Left ventricle myocardium inferior (tissue), 1 donor: Measurements from ENCODE around the gene ZDHHC9. TPM values are rescaled to one million over a fixed set of nuclear protein-coding genes. Genes with fewer than 3 reads are reported as not detected.

Experiments
- DNase-seq: peaks from one replicate; pipeline ENCODE4 v3.0.0-alpha.2; 2020
- H3K27ac ChIP-seq: fragments of 200-600 bp; replicated peaks from 2 replicates; pipeline ENCODE4 v1.8.0; 2021
- H3K27me3 ChIP-seq: fragments of 200-600 bp; 2 replicates; pipeline ENCODE4 v1.8.0; 2021; ENCODE audit warnings: low read depth
- H3K36me3 ChIP-seq: fragments of 200-600 bp; 2 replicates; pipeline ENCODE4 v1.8.0; 2021
- H3K4me1 ChIP-seq: fragments of 200-600 bp; 2 replicates; pipeline ENCODE4 v1.8.0; 2021
- H3K4me3 ChIP-seq: fragments of 200-600 bp; 2 replicates; pipeline ENCODE4 v1.8.0; 2021; ENCODE audit warnings: mild to moderate bottlenecking, moderate library complexity
- H3K9me3 ChIP-seq: fragments of 200-600 bp; replicated peaks from 2 replicates; pipeline ENCODE4 v1.8.0; 2021
- intact Hi-C: fragments of 100-400 bp; cut with micrococcal nuclease; formaldehyde crosslinking; loops from one replicate; pipeline ENCODE4 v1.11.0; 2022
- total RNA-seq: library from RNA; stranded (reverse); fragmentation: NEBNext Ultra II Directional; extraction: Animal tissue kit (Norgen Biotek cat#: 25700); gene quantifications from one replicate; pipeline ENCODE4 v1.2.1, GENCODE V29; 2021
- TF ChIP-seq, protein P1 (sequence below): fragments of 200-600 bp; IDR thresholded peaks from 2 replicates; pipeline ENCODE4 v1.8.0; 2021; ENCODE audit warnings: antibody characterized with exemption, mild to moderate bottlenecking, borderline replicate concordance
- donor health status: DM: no; HTN: yes; CAD: no; lungs with severe emphysema.

ZDHHC9 gene
- total RNA-seq, 1 donor from 2014 or later: 11.9 TPM

DNA sequence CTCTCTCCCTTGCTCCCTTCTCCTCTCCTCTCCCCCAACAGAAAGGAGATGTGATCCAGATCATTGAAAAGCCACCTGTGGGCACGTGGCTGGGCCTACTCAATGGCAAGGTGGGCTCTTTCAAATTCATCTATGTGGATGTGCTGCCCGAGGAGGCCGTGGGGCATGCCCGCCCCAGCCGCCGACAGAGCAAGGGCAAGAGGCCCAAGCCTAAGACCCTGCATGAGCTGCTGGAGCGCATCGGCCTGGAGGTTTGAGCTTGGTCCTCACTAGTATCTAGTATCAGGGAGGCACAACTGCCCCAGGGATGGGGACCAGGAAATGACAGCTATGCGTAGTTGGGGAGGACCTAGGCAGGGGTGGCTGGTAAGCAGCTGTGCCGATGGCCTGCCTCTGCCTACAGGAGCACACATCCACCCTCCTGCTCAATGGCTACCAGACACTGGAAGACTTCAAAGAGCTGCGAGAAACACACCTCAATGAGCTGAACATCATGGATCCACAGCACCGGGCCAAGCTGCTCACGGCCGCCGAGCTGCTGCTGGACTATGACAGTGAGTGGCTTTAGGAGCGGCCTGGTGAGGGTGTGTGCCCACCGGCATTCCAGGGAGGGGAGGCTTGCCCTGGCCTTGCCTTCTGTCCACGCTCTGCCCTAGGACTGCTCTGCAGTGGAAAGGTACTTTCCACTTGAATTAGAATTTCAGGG is 50.9 kb downstream of the ZDHHC9 start:
- no peaks in the 10 kb centered on the region for H3K27me3 ChIP-seq
- no peaks in the 10 kb centered on the region for H3K36me3 ChIP-seq
- intact Hi-C loops: no loop called here
- DNase-seq: no peak
- TF ChIP-seq, protein P1, sequence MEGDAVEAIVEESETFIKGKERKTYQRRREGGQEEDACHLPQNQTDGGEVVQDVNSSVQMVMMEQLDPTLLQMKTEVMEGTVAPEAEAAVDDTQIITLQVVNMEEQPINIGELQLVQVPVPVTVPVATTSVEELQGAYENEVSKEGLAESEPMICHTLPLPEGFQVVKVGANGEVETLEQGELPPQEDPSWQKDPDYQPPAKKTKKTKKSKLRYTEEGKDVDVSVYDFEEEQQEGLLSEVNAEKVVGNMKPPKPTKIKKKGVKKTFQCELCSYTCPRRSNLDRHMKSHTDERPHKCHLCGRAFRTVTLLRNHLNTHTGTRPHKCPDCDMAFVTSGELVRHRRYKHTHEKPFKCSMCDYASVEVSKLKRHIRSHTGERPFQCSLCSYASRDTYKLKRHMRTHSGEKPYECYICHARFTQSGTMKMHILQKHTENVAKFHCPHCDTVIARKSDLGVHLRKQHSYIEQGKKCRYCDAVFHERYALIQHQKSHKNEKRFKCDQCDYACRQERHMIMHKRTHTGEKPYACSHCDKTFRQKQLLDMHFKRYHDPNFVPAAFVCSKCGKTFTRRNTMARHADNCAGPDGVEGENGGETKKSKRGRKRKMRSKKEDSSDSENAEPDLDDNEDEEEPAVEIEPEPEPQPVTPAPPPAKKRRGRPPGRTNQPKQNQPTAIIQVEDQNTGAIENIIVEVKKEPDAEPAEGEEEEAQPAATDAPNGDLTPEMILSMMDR: no peak
- no peak overlapping the region for H3K4me3 ChIP-seq
- no peaks in the 10 kb centered on the region for H3K9me3 ChIP-seq
- H3K4me1 ChIP-seq: no peaks in the 10 kb centered on the region
- H3K27ac ChIP-seq: no peak overlapping the region

DNA sequence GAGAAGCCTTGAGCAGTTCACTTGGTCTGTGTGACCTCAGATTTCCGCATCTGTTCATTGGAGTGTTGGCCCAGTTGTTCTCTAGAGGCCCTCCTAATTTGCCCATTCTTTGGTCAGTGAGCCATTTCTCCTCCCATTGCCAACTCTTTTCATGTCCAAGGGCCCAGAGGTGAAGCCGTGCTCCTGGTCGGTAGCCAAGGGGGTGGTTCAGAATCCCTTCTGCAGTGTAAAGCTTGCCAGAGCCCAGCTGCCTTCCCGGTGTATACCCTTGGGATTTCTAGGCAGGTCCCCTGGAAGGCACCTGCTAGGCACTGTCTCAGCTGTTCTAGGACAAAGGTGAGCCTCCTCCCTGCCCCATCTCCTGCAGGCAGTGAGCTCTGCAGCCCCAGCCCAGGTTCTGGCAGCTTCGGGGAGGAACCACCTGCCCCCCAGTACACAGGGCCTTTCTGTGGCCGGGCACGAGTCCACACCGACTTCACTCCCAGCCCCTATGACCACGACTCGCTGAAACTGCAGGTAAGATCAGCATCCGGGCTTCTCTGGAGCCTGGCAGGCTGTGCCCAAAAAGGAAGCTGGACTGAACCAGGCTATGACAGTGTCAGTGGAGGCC is 51.6 kb downstream of the ZDHHC9 start:
- intact Hi-C loops: no loop called here
- no peaks in the 10 kb centered on the region for H3K27me3 ChIP-seq
- H3K4me1 ChIP-seq: no peaks in the 10 kb centered on the region
- H3K27ac ChIP-seq: no peak overlapping the region
- no peaks in the 10 kb centered on the region for H3K36me3 ChIP-seq
- no peak overlapping the region for H3K4me3 ChIP-seq
- no peaks in the 10 kb centered on the region for H3K9me3 ChIP-seq
- TF ChIP-seq, protein P1: no peak
- DNase-seq: no peak

DNA sequence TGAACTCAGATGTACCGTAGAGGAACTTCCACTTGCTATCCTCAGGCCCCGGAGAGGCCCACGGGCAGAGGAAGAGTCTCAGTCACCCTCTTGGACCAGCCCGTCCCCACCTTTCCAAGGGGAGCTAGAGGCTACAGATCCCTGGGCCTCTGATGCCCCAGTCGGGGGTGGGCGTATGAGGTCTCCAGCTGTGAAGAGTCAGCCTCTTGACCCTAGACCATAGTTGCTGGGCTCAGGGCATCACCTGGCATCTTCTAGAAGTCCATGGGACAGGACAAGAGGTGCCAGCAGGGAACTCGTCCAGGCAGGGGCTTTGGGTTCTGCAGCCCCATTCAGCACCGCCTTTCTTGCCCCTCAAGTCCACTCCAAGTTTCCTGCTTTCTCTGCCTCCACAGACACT is 52.4 kb downstream of the ZDHHC9 start:
- Histone ChIP-seq H3K4me3 (no peak overlapping the region), H3K9me3 (no peaks in the 10 kb centered on the region), H3K27ac (no peak overlapping the region), H3K4me1 (no peaks in the 10 kb centered on the region), H3K36me3 (no peaks in the 10 kb centered on the region), H3K27me3 (no peaks in the 10 kb centered on the region)
- intact Hi-C loops: no loop called here
- TF ChIP-seq, protein P1: no peak
- no peak for DNase-seq

DNA sequence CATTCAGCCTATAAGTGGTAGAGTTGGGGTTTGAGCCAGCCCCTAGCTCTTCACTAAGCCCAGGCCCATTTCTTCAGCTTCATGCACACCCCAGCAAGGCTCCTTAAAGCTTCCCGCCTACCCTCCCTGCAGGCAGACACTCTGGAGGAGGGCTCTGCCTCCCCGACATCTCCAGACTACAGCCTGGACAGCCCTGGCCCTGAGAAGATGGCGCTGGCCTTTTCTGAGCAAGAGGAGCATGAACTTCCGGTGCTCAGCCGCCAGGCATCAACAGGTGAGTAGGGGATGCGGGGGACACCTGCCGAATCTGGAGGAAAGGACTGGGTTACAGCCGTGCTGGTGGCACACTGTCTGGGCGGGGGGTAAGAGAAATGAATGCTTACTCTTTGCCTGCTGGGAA is 52.9 kb downstream of the ZDHHC9 start:
- intact Hi-C loops: no loop called here
- Histone ChIP-seq H3K4me3 (no peak overlapping the region), H3K27me3 (no peaks in the 10 kb centered on the region), H3K27ac (no peak overlapping the region), H3K9me3 (no peaks in the 10 kb centered on the region), H3K36me3 (no peaks in the 10 kb centered on the region), H3K4me1 (no peaks in the 10 kb centered on the region)
- TF ChIP-seq, protein P1: no peak
- no peak for DNase-seq

DNA sequence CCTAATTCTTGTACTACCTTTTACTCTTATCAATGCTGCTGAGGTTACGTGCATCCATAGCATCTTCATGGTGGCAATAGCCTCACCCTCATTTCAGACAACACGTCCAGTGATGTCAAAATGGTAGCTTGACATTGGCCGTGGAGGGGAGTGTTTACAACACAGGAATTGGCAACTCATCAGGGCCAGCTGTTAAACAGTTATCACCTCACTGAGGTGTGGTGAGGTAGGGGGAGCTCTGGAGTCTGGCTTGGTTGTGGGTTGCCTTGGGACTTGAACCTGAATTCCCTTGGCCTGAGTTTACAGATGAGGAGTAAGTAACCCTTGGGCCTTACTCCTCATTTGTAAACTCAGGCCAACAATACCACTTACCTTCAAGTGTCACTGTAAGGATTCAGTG is 53.5 kb downstream of the ZDHHC9 start:
- intact Hi-C loops: no loop called here
- Histone ChIP-seq H3K27me3 (no peaks in the 10 kb centered on the region), H3K9me3 (no peaks in the 10 kb centered on the region), H3K4me1 (no peaks in the 10 kb centered on the region), H3K4me3 (no peak overlapping the region), H3K36me3 (no peaks in the 10 kb centered on the region), H3K27ac (no peak overlapping the region)
- TF ChIP-seq, protein P1: no peak
- DNase-seq: no peak
